ENCODE measurements around the gene TMEM150A. TPM values are rescaled to one million over a fixed set of nuclear protein-coding genes. Genes with fewer than 3 reads are reported as not detected.

TMEM150A gene
- total RNA-seq, 2 experiments from 2014 or later, result 0.92 to 1.1 TPM

DNA sequence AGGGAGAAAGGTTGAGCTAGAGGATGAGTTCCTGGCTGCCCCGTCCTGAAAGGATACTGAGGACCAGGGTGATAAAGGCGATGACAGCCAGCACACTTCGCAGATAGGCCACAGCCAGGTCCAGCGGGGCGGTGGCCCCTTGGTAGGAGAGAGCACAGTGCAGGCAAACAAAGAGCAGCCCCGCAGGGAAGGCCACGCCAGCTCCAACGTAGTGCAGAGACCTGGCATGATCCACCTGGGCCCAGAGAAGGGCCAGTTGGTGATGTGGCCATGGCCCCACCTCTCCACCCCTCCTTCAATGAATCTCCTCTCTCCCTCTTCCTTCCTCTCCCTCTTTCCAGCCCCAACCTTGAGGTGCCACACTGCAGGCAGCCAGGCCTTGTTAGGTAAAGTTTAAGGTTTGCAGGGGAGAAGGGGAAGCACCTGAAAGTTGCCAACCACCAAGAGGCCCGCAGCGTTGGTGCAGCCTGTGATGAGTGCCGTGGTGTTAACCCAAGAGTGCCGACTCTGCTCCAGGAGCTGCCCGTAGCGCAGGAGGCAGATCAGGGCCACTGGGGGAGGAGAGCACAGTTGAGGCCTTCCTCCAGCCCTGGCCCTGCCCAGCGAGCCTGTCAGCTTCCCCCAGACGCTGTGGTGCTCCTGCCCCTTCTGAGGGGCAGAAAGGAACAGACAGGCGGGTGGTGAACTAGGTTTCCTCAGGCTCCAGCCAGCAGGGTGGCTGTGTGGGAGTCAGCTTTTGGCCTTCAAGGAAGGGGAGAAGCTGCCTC is 2.8 kb downstream of the TMEM150A start:
- TF ChIP-seq EZH2phosphoT487 (IDR thresholded peaks at IDR 0.05; ENCODE audit: borderline replicate concordance, low read depth, low read length), result no peak
- TF ChIP-seq, protein P1, sequence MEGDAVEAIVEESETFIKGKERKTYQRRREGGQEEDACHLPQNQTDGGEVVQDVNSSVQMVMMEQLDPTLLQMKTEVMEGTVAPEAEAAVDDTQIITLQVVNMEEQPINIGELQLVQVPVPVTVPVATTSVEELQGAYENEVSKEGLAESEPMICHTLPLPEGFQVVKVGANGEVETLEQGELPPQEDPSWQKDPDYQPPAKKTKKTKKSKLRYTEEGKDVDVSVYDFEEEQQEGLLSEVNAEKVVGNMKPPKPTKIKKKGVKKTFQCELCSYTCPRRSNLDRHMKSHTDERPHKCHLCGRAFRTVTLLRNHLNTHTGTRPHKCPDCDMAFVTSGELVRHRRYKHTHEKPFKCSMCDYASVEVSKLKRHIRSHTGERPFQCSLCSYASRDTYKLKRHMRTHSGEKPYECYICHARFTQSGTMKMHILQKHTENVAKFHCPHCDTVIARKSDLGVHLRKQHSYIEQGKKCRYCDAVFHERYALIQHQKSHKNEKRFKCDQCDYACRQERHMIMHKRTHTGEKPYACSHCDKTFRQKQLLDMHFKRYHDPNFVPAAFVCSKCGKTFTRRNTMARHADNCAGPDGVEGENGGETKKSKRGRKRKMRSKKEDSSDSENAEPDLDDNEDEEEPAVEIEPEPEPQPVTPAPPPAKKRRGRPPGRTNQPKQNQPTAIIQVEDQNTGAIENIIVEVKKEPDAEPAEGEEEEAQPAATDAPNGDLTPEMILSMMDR (conservative IDR thresholded peaks at IDR 0.05; ENCODE audit: low read length), result no peak
- no peaks in the 10 kb centered on the region; the same call in 1 of the 2 replicates for H4K20me1 ChIP-seq (ENCODE audit: insufficient read depth, low read length)
- ChIA-PET CTCF (ENCODE audit: unreplicated experiment) (no interaction called here), POLR2A (no interaction called here)
- peaks cover 12% of the 10 kb centered on the region; the same call in 1 of the 2 replicates for H3K79me2 ChIP-seq (ENCODE audit: insufficient read depth, low read depth, low read length)
- H3K4me1 ChIP-seq (ENCODE audit: insufficient read depth, low read length, poor library complexity, severe bottlenecking), result peaks cover 29% of the 10 kb centered on the region
- peaks cover 8% of the 10 kb centered on the region; the same call in 1 of the 2 replicates for H3K36me3 ChIP-seq (ENCODE audit: insufficient read depth, low read length)
- no peaks in the 10 kb centered on the region for H3K9me2 ChIP-seq (ENCODE audit: insufficient read depth, low read length)
- no peak for DNase-seq (ENCODE audit: low spot score)
- no peaks in the 10 kb centered on the region for H3K9me3 ChIP-seq (ENCODE audit: low read length)
- intact Hi-C loops (cut with micrococcal nuclease; ENCODE audit: unreplicated experiment), result no loop called here
- H2AFZ ChIP-seq (ENCODE audit: low read length), result no peak overlapping the region
- H3K4me3 ChIP-seq (ENCODE audit: low read depth, low read length, poor library complexity, severe bottlenecking), result no peak overlapping the region
- BruUV-seq (replicated peaks), result no TSS peak
- H3K4me2 ChIP-seq (ENCODE audit: low read length), result no peak overlapping the region
- H3K27ac ChIP-seq (ENCODE audit: low read depth, low read length, poor library complexity, severe bottlenecking), result no peak overlapping the region

DNA sequence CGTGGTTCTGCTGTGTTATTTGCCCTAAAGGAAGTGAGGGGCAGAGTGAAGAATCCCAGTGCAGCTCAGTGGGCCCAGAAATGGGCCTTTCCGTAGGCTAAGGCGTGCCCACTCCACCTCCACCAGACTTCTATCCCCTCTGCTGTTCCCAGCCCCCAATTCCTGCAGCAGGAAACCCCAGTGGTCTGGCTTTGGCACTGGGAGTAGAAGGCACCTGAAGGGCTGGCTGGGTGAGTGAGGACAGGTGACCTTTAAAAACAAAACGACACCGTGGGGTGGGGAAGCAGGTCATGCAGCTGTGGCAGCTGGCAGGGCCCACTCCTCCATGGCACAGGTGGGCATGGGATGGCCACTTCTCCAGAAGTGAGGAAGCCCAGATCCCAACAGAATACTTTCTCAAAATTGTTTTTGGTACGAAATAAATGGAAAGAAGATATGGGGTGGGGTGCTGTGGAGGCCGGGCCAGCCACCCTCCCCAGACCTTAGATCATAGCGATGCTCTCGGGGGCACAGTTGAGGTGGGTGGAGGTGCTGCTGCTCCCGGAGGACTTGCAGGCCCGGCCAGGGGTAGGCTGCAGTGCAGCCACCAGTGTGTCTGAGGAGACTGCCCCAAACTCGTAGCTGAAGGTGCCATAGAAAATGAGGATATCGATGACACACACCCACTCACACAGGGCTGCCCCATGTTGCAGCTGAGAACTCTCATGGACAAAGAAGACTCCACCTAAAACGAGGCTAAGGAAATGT is 3.7 kb downstream of the TMEM150A start:
- H3K9me2 ChIP-seq (ENCODE audit: insufficient read depth, low read length), result no peaks in the 10 kb centered on the region
- peak overlapping the region; percentile 21; the same call in 1 of the 2 replicates for H3K4me2 ChIP-seq (ENCODE audit: low read length)
- H3K79me2 ChIP-seq (ENCODE audit: insufficient read depth, low read depth, low read length), result peaks cover 12% of the 10 kb centered on the region; the same call in 1 of the 2 replicates
- DNase-seq (ENCODE audit: low spot score), result no peak
- ChIA-PET POLR2A (no interaction called here), CTCF (ENCODE audit: unreplicated experiment) (no interaction called here)
- H3K4me3 ChIP-seq (ENCODE audit: low read depth, low read length, poor library complexity, severe bottlenecking), result no peak overlapping the region
- H3K27ac ChIP-seq (ENCODE audit: low read depth, low read length, poor library complexity, severe bottlenecking), result no peak overlapping the region
- intact Hi-C loops (cut with micrococcal nuclease; ENCODE audit: unreplicated experiment), result no loop called here
- H3K9me3 ChIP-seq (ENCODE audit: low read length), result no peaks in the 10 kb centered on the region
- H2AFZ ChIP-seq (ENCODE audit: low read length), result no peak overlapping the region
- peaks cover 8% of the 10 kb centered on the region; the same call in 1 of the 2 replicates for H3K36me3 ChIP-seq (ENCODE audit: insufficient read depth, low read length)
- peaks cover 31% of the 10 kb centered on the region for H3K4me1 ChIP-seq (ENCODE audit: insufficient read depth, low read length, poor library complexity, severe bottlenecking)
- no TSS peak for BruUV-seq (replicated peaks)
- no peaks in the 10 kb centered on the region for H4K20me1 ChIP-seq (ENCODE audit: insufficient read depth, low read length)
- TF ChIP-seq, protein P1 (conservative IDR thresholded peaks at IDR 0.05; ENCODE audit: low read length), result no peak
- TF ChIP-seq EZH2phosphoT487 (IDR thresholded peaks at IDR 0.05; ENCODE audit: borderline replicate concordance, low read depth, low read length), result no peak

All from OCI-LY7 (cell line).